Right lobe of liver (tissue), 4 donors: ENCODE data around the gene PHYHIPL.

Experiments used
- CTCF ChIP-seq, 4 donors: fragments of 200-600 bp in 3 of 4; fragments of 450-650 bp in 1 of 4; IDR thresholded peaks; one replicate each; pipeline versions ENCODE4 v1.5.1 to v1.8.0; 2016 to 2022; ENCODE audit warnings: antibody characterized with exemption in 4 of 4, mild to moderate bottlenecking in 2 of 4
- POLR2A ChIP-seq: fragments of 450-650 bp; IDR thresholded peaks from one replicate; pipeline ENCODE4 v1.6.1; 2017; ENCODE audit warnings: antibody characterized with exemption, mild to moderate bottlenecking
- donor health status: DM: no; HTN: no; CAD: no.
- donor health status: DM: no; HTN: no; CAD: no.
- donor health status: DM: no; HTN: yes; CAD: no.

- no peak for TF ChIP-seq CTCF (IDR thresholded peaks at IDR 0.05)
- no peak for TF ChIP-seq POLR2A
These were observed 38.4 kb upstream of the PHYHIPL start for GRCh38 chr10:59138052-59138451.
